AG08396 (cell line): ENCODE results near the gene FBXO15.

Experiments
- DNase-seq: peaks from one replicate; pipeline ENCODE4 v3.0.0; 2012; ENCODE audit warnings: low spot score, mixed read lengths

Gene FBXO15

GRCh38 chr18:74147779-74148542 lies at the start of gene FBXO15, which contains the start of gene TIMM21:
Gene FBXO15 (minus strand): TSS chr18:74147834. CDS start chr18:74147785, 49 bp downstream.
Gene TIMM21 (plus strand): TSS chr18:74148523. CDS start chr18:74148809, 286 bp downstream.
- DNase-seq = peak; percentile 95

- DNase-seq = peak; percentile 81
Measured at GRCh38 chr18:74196220-74197119, 48.8 kb upstream of the FBXO15 start.

GRCh38 chr18:74194691-74195090 lies 47.1 kb upstream of the FBXO15 start:
- no peak for DNase-seq

GRCh38 chr18:74191577-74191976 lies 43.9 kb upstream of the FBXO15 start:
- no peak for DNase-seq

- peak; percentile 80 for DNase-seq
Measured at GRCh38 chr18:74190086-74190485, 42.5 kb upstream of the FBXO15 start.

GRCh38 chr18:74186661-74187060 lies 39.0 kb upstream of the FBXO15 start:
- no peak for DNase-seq

GRCh38 chr18:74185860-74186259 lies 38.2 kb upstream of the FBXO15 start:
- DNase-seq = no peak

GRCh38 chr18:74184875-74185274 lies 37.2 kb upstream of the FBXO15 start:
- DNase-seq = no peak

- DNase-seq = no peak
Measured at GRCh38 chr18:74183130-74183529, 35.5 kb upstream of the FBXO15 start.

GRCh38 chr18:74182335-74182734 lies 34.7 kb upstream of the FBXO15 start:
- DNase-seq = no peak

GRCh38 chr18:74179623-74180199 lies 32.1 kb upstream of the FBXO15 start:
- no peak for DNase-seq

GRCh38 chr18:74178884-74179283 lies 31.2 kb upstream of the FBXO15 start:
- no peak for DNase-seq

- DNase-seq = no peak
Measured at GRCh38 chr18:74175658-74176057, 28.0 kb upstream of the FBXO15 start.

GRCh38 chr18:74173434-74173750 lies 25.8 kb upstream of the FBXO15 start:
- no peak for DNase-seq

GRCh38 chr18:74172697-74173433 lies 25.2 kb upstream of the FBXO15 start:
- no peak for DNase-seq

- no peak for DNase-seq
Measured at GRCh38 chr18:74171910-74172606, 24.4 kb upstream of the FBXO15 start.

GRCh38 chr18:74166386-74166785 lies 18.8 kb upstream of the FBXO15 start:
- DNase-seq = no peak

- no peak for DNase-seq
Measured at GRCh38 chr18:74163019-74163660, 15.5 kb upstream of the FBXO15 start.

GRCh38 chr18:74155276-74155675 lies 7.6 kb upstream of the FBXO15 start:
- no peak for DNase-seq

- DNase-seq = no peak
Measured at GRCh38 chr18:74154716-74155115, 7.1 kb upstream of the FBXO15 start.

GRCh38 chr18:74153793-74154192 lies 6.2 kb upstream of the FBXO15 start:
- DNase-seq = no peak
